Kidney tubule cell (primary cell): Measurements from ENCODE around the gene VPS37B.
"Not testable (repeated sequence)": the region's sequence is repeated elsewhere in the genome, so short reads cannot be mapped to it uniquely, and the experiment has no call there.

Experiments used
- DNase-seq: peaks from one replicate; pipeline ENCODE4 v3.0.0-alpha.2; 2018; ENCODE audit warnings: low spot score

VPS37B gene

GRCh38 chr12:122882908-122883558 is 12.9 kb downstream of the VPS37B start:
- DNase-seq = no peak

DNA sequence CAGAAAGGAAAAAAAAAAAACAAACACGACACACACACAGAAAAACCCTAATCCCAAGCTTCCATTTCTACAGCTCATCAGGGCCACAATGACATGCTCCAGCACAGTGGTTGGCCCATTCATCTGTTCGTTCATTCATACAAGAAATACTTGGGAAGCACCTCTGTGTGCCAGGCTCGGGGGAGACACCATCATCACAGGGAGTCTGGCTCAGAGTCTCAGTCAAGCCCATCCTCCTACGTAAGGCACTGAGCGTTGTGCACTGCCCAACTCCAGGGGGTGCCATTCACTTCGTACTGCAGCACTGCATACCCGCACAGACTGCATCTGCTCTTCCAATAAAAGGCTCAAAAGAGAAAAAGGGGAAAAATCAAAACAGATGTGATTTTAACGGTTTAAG is 15.3 kb downstream of the VPS37B start:
- no peak for DNase-seq

DNA sequence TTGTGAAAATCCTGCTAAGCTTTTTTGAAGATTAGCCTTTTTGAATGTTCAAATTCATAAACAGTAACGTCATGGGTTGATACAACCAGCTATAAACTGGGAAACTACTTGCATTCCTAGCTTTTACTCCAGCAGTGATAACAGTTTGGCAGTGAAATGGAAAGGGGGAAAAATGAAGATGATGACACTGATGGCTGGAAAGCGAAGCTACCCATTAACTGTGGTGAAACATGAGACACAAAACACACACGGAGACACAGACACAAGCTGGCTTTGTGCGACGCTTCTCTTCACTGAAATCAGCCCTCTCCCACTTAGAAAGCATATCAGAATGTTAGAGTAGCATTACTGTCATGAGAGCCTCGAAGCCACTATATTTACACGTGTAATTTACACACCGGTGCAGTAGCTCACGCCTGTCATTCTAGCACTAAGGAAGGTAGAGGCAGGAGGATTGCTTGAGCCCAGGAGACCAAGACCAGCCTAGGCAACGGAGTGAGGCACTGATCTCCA is 15.7 kb downstream of the VPS37B start:
- no peak for DNase-seq

GRCh38 chr12:122878780-122879612 is 16.9 kb downstream of the VPS37B start:
- no peak for DNase-seq

GRCh38 chr12:122876731-122877130 is 19.2 kb downstream of the VPS37B start:
- DNase-seq = no peak

DNA sequence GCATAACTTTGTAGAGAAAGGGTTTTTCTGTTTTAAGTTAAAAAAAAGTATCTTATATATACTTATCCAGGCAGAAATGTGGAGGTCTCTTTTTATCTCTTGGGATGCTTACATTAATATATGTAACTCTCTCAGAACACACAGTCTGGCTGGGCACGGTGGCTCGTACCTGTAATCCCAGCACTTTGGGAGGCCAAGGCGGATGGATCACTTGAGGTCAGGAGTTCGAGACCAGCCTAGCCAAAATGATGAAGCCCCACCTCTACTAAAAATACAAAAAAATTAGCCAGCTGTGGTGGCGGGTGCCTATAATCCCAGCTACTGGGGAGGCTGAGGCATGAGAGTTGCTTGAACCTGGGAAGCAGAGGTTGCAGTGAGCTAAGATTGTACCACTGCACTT is 19.6 kb downstream of the VPS37B start:
- not testable (repeated sequence) for DNase-seq

DNA sequence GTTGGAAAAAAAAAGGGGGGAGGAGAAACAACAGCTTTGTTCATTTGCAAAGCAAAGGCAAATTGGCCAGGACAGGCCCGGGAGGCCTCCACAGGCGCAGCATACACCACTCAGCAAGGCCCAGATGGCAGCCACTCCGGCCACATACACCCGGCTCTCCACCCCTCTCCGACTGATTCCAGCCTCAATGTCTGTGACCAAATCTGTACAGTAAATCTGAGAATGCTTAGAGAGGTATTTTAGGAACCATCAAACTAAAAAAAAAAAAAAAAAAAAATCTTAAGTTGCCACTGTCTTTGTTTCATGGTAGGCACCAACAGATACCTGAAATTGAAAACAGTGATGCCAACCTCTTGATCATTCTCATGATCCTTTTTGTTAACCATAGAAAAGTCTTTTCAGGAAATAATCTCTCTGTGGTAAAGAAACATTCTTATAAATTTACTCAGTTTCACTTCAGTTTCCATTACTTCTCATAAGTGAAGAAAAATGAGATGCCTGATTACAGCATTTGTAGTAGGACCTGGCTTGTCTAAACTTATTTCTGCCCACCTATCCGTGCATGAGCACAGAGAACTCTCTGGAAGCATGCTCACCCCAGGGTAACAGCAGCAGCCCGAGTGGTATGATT is 20.2 kb downstream of the VPS37B start:
- no peak for DNase-seq

DNA sequence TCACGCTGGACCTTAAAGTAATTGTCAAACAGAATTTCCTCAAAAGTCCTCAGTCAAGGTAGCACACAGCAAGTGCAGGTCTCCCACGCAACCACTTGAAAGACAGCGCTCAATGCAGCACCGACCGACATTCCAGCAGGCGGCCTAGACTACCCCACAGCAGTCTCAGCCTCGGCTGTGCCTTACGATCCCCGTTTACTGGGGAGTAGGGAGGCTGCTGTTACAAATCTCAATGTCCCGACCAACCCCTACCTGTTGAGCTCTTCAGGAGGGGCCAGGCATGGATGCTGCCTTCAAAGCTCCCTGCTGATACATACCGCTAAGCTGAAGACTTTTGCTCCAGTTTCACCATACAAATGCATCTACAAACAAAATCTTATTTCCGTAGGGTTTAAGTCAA is 21.8 kb downstream of the VPS37B start:
- no peak for DNase-seq

- no peak for DNase-seq
These were observed 22.4 kb downstream of the VPS37B start for GRCh38 chr12:122873540-122873939.

DNA sequence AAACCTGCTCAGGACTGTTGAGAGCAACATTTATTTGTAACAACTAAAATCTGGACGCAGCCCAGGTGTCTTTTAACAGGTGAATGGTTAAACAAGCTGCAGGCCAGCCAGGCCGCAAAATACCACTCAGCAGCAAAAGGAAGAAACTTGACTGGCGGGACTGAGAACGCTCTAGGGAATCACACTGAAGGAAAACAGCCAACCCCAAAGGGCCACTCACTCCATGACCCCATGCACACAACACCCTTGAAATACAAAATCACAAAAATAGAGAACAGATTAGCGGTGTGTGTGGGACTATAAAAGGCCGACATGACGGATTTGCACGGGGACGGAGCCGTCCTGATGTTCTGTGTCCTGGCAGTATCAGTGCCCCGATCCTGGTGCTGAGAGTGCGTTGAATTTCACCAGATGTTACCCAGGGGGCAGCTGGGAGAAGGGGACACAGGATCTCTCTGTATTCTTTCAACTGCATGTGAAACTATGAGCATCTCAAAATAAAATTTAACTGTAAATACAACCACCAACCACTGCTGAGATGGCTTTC is 23.0 kb downstream of the VPS37B start:
- peak; percentile 52 for DNase-seq

- peak; percentile 93 for DNase-seq
These were observed 23.8 kb downstream of the VPS37B start for GRCh38 chr12:122871851-122872780.

DNA sequence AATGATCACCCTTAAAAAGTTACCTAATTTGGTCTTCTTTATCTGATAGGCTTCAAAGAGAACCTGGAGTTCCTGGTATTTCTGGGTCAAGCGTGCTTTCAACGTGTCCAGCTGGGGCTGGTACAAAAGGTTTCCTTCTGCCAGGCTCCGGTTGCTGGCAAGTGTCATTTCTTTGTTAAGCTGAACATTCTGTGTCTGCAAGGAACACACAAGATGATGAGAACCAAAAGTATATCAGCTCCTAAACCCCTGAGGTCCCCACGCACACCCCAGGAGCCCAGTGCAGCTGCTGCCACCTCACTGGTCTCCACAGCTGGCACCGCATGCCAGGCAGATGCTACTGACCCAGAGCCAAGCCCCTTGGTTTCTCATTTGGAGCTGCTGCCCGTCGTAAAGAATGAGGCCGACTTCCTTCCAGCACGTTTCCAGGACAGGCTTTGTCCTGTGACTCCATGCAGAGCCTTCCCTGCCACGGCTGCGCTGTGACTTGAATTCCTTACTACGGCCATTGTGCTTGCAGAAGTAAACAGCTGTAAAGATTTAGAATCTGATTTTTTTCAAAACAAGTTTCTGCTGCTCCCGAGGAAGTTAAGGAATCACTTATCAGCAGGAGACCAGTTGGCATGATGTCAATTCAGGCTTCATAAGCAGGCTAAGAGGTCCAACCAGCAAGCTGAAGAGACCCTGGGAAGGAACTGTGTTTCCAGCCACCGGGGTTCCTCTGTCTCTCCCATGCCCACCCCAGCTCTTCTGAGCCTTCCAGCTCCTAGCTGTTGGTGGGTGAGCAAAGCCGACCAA is 24.9 kb downstream of the VPS37B start:
- DNase-seq = no peak

DNA sequence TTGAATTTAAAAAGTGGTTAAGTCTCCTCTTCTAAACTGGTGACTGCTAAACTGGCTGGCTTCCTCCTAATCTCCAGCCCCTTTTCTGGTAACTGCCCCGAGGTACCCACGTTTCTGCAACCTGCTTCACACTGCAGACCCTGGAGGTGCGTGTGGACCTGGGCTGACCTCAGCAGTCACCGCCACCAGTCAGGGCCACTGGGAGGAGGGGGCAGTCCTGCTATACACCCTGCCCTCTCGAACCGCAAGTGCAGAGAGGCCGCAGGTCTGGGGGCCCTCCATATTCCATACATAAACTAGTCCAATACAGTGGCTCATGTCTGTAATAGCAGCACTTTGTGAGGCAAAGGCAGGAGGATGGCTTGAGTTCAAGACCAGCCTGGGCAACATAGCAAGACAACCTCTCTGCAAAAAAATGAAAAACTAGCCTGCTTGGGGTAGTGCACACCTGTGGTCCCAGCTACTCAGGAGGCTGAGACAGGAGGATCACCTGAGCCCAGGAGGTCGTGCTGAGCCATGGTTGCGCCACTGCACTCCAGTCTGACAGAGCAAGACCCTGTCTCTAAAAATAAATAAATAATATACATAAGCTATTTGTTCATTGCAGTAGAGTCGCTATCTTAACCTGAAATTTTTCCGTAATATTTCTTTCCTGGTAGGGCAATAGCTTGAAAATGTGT is 25.6 kb downstream of the VPS37B start:
- no peak for DNase-seq

- no peak for DNase-seq
These were observed 26.5 kb downstream of the VPS37B start for GRCh38 chr12:122869207-122869973.

DNA sequence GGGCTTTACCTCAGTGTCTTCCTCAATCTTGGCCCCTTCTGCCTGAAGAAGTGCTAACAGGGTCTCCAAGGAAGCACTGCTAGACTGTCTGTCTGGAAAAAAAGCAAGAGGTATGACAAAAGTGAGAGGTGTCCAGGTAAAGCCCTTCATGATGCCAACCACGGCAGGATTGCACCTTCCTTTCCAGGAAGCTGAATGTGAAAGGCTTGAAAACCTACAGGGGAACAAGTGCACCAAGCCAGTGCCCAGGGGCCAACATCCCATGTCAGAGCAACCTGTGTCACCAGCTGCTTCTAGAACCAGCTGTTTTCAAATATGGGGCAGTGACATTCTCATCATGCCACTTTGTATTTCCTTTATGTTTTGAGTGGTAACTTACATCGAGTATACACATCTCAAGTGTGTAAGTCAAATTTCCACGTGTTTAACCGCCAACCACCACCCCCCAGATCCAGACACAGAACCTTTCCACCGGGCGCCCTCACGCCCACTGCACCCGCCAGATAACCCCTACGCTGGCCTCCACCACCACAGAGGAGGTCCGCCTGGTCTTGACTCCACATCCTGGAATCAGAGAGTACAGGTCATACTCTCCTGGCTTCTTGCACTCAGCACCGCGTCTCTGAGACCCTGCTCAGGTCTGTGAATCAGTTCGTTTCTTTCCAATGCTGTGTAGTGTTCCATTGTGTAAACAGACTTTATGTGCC is 27.3 kb downstream of the VPS37B start:
- DNase-seq = no peak

GRCh38 chr12:122867691-122868461 is 28.0 kb downstream of the VPS37B start:
- DNase-seq = peak; percentile 85

DNA sequence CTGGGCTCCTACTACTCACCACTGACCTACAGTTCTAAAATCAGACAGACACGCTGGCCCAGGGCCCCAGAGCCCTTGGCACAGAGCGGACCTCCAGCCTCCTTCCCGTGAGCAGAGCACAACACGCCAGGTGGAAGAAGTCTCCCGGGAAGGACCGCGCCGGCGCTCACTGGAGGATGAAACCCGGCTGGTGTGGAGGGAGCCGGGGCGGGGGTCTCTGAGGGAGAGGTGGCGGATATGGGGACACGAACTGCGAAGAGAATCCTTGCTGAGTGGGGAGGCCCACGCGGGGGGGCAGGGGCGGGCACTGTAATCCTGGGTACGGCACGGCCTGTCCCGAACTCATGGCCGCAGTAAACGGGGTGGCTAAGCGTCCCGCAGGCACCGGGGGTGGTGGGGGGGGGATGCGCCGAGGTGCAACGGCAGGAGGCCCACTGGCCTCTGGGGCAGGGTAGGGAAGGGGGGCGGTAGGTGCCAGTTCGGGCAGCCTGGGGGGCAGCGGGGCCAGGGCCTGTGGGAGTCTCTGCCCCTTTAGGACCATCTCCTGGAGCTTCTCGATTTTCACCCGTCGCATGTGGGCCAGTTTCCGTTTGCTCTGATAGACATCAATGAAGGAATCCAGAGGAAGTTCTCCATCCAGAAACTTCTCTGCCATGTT is 28.8 kb downstream of the VPS37B start:
- no peak for DNase-seq
